ENCODE results near the gene PREX1.
"Not testable (repeated sequence)": the region's sequence is repeated elsewhere in the genome, so short reads cannot be mapped to it uniquely, and the experiment has no call there.

Gene PREX1

DNA sequence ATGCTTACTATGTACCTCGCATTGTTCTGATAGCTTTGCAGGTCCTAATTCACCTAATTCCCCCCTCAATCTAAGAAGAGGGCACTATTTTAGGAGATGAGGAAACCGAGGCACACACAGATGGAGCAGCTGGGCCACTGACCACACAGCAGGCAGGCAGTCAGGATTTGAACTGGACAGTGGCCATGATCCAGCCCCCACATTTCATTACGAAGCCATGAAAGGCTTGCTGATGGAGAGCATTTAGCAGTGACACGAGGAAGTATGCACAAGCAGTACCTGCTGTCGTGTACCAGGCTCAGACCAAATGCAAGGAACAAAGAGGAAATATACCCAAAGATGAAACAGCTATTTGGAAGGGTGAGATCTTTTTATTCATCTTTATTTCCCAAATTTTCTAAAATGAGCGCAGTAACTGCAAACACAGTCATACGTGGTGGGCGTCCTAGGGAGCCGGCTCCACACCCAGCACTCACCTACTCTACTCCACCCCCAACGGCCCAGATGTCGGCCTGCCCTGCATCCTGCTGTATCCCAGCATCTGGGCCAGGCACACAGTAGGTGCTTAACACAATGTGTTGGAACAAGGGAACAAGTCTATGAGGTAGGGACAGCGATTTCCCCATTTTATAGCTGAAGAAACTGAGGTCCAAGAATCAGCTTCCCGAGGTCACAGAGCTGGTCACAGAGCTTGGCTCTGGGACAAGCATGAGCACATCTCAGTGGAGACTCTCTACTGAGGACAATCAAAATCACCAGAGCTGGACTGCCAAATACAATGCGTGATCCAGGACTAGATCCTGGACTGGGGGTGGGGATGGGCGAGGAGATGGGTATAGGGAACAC is 15.0 kb downstream of the PREX1 start:
- Histone ChIP-seq H3K27ac (replicated peaks) (no peak overlapping the region), H3K4me3 (replicated peaks; ENCODE audit: insufficient read depth, low read length) (no peak overlapping the region), H3K27me3 (ENCODE audit: insufficient read depth, poor library complexity, severe bottlenecking) (no peaks in the 10 kb centered on the region)
- no peak for TF ChIP-seq POLR2AphosphoS5 (IDR thresholded peaks at IDR 0.05; ENCODE audit: low read depth)
- TF ChIP-seq GABPA (IDR thresholded peaks at IDR 0.05; ENCODE audit: low read depth), result no peak
- TF ChIP-seq REST (IDR thresholded peaks at IDR 0.05; ENCODE audit: insufficient replicate concordance, low read depth), result no peak
- no peak for TF ChIP-seq SPI1 (IDR thresholded peaks at IDR 0.05; ENCODE audit: borderline replicate concordance, low read depth)
- TF ChIP-seq, protein P1, sequence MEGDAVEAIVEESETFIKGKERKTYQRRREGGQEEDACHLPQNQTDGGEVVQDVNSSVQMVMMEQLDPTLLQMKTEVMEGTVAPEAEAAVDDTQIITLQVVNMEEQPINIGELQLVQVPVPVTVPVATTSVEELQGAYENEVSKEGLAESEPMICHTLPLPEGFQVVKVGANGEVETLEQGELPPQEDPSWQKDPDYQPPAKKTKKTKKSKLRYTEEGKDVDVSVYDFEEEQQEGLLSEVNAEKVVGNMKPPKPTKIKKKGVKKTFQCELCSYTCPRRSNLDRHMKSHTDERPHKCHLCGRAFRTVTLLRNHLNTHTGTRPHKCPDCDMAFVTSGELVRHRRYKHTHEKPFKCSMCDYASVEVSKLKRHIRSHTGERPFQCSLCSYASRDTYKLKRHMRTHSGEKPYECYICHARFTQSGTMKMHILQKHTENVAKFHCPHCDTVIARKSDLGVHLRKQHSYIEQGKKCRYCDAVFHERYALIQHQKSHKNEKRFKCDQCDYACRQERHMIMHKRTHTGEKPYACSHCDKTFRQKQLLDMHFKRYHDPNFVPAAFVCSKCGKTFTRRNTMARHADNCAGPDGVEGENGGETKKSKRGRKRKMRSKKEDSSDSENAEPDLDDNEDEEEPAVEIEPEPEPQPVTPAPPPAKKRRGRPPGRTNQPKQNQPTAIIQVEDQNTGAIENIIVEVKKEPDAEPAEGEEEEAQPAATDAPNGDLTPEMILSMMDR (IDR thresholded peaks at IDR 0.05; ENCODE audit: insufficient read depth, low read length), result no peak
- DNase-seq (ENCODE audit: low read depth in 1 of 2, low spot score in 1 of 2), result no peak

DNA sequence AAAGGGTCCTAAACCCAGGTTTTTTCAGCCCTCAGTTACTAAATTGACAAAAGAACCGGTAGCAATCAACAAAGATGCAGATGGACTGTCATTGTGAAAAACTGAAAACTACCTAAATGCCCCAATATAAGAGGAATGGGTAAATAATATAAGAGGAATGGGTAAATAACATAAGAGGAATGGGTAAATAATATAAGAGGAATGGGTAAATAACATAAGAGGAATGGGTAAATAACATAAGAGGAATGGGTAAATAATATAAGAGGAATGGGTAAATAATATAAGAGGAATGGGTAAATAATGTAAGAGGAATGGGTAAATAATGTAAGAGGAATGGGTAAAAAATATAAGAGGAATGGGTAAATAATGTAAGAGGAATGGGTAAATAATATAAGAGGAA is 15.7 kb downstream of the PREX1 start:
- H3K27me3 ChIP-seq (ENCODE audit: insufficient read depth, poor library complexity, severe bottlenecking); DNase-seq (ENCODE audit: low read depth in 1 of 2, low spot score in 1 of 2); H3K27ac ChIP-seq (replicated peaks); H3K4me3 ChIP-seq (replicated peaks; ENCODE audit: insufficient read depth, low read length): not testable (repeated sequence)

DNA sequence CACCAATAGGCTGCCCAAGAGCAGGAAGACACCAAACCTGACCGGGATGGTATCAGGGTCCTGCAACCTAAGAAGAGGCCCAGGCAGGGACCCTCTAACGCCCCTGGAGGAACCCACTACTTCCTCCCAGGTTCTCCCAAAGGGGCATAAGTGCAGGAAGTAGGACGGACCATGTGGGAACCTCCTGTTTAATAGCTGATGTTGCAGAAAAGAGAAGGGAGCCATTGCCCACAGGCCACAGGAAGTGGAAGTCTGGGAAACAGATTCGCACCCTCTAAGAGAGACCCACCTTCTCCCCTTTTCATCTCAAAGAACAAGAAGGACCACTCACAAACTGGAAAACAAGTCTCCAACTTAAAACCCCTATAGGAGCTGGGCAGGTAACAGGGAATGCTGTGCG is 18.1 kb downstream of the PREX1 start:
- TF ChIP-seq REST (IDR thresholded peaks at IDR 0.05; ENCODE audit: insufficient replicate concordance, low read depth) (no peak), SPI1 (IDR thresholded peaks at IDR 0.05; ENCODE audit: borderline replicate concordance, low read depth) (peak; percentile 20; the same call in 1 of the 2 replicates)
- DNase-seq (ENCODE audit: low read depth in 1 of 2, low spot score in 1 of 2), result no peak
- Histone ChIP-seq H3K27ac (replicated peaks) (no peak overlapping the region), H3K27me3 (ENCODE audit: insufficient read depth, poor library complexity, severe bottlenecking) (no peaks in the 10 kb centered on the region), H3K4me3 (replicated peaks; ENCODE audit: insufficient read depth, low read length) (no peak overlapping the region)

DNA sequence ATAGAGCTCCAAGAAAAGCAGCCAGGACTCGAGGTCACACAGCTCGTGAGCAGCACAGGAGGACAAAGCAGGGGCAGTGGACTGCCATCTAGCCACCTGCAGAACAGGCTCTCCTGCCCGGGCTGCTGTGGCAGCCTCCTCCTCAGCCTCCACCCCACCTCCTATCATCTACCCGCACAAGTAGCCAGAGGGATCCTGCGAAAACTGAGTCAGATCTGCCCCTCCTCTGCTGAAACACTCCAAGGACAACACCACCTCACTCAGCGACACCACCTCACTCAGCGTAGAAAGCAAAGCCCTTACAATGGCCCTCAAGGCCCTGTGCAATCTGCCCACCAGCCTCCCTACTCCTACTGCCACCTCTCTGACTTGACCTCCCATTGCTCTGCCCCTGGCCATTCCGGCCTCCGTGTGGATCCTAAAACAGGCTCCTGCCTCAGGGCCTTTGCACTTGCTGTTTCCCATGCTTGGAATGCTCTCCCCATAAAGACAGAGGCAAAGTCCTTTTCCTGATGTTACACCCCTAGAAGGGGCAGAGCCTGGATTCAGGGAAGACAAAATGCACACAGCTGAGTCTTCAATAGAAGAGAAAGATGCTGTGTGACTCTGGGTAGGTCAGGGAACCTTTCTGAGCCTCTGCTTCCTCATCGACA is 19.3 kb downstream of the PREX1 start:
- no peaks in the 10 kb centered on the region for H3K27me3 ChIP-seq (ENCODE audit: insufficient read depth, poor library complexity, severe bottlenecking)
- no peak overlapping the region for H3K27ac ChIP-seq (replicated peaks)
- DNase-seq (ENCODE audit: low read depth in 1 of 2, low spot score in 1 of 2), result no peak
- H3K4me3 ChIP-seq (replicated peaks; ENCODE audit: insufficient read depth, low read length), result no peak overlapping the region
- TF ChIP-seq, protein P1 (IDR thresholded peaks at IDR 0.05; ENCODE audit: insufficient read depth, low read length), result no peak
- TF ChIP-seq REST (IDR thresholded peaks at IDR 0.05; ENCODE audit: insufficient replicate concordance, low read depth) (no peak), POLR2AphosphoS5 (IDR thresholded peaks at IDR 0.05; ENCODE audit: low read depth) (no peak), SPI1 (IDR thresholded peaks at IDR 0.05; ENCODE audit: borderline replicate concordance, low read depth) (no peak)

All from HL-60 (cell line).